ENCODE results near the gene F7.

DNA sequence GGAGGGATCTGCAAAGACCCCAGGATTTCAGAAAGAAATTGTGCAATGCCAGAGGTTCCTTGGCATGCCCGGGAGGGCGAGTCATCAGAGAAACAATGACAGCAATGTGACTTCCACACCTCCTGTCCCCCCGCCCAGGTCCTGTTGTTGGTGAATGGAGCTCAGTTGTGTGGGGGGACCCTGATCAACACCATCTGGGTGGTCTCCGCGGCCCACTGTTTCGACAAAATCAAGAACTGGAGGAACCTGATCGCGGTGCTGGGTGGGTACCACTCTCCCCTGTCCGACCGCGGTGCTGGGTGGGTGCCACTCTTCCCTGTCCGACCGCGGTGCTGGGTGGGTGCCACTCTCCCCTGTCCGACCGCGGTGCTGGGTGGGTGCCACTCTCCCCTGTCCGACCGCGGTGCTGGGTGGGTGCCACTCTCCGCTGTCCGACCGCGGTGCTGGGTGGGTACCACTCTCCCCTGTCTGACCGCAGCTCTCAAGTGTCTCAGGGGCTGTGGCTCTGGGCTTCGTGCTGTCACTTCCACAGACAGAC lies 11.8 kb downstream of the F7 start:
- TF ChIP-seq, protein P1, sequence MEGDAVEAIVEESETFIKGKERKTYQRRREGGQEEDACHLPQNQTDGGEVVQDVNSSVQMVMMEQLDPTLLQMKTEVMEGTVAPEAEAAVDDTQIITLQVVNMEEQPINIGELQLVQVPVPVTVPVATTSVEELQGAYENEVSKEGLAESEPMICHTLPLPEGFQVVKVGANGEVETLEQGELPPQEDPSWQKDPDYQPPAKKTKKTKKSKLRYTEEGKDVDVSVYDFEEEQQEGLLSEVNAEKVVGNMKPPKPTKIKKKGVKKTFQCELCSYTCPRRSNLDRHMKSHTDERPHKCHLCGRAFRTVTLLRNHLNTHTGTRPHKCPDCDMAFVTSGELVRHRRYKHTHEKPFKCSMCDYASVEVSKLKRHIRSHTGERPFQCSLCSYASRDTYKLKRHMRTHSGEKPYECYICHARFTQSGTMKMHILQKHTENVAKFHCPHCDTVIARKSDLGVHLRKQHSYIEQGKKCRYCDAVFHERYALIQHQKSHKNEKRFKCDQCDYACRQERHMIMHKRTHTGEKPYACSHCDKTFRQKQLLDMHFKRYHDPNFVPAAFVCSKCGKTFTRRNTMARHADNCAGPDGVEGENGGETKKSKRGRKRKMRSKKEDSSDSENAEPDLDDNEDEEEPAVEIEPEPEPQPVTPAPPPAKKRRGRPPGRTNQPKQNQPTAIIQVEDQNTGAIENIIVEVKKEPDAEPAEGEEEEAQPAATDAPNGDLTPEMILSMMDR (IDR thresholded peaks at IDR 0.05; ENCODE audit: low read depth, low read length), result no peak
- TF ChIP-seq EZH2phosphoT487 (IDR thresholded peaks at IDR 0.05; ENCODE audit: low read depth), result no peak
